T-helper 17 cell (primary cell): ENCODE results near the gene UBD. TPM values are rescaled to one million over a fixed set of nuclear protein-coding genes. Genes with fewer than 3 reads are reported as not detected.

Experiments used
- ATAC-seq: fragments of 150-1000 bp; cut with Tn5 transposase; 2 replicates; pipeline ENCODE4 v1.10.0; 2021; ENCODE audit warnings: mild to moderate bottlenecking, moderate library complexity
- DNase-seq, 3 donors: peaks; one replicate each; pipeline versions ENCODE4 v3.0.0 to v3.0.0-alpha.2; 2020 to 2021
- H3K9me3 ChIP-seq: one replicate; pipeline ENCODE4 v1.7.0; 2013; ENCODE audit warnings: low read length, mild to moderate bottlenecking; ENCODE audit not compliant: control insufficient read depth, poor library complexity, severe bottlenecking
- H3K27ac Mint-ChIP-seq: one replicate; pipeline ENCODE4 v1.8.0; 2022; ENCODE audit warnings: mild to moderate bottlenecking, moderate library complexity, mixed read lengths
- H3K27me3 Mint-ChIP-seq: one replicate; pipeline ENCODE4 v1.8.0; 2022; ENCODE audit warnings: mixed read lengths
- H3K36me3 Mint-ChIP-seq: one replicate; pipeline ENCODE4 v1.8.0; 2022; ENCODE audit warnings: low read depth, mixed read lengths
- H3K4me1 Mint-ChIP-seq: one replicate; pipeline ENCODE4 v1.8.0; 2022; ENCODE audit warnings: mild to moderate bottlenecking, mixed read lengths
- H3K4me3 Mint-ChIP-seq: one replicate; pipeline ENCODE4 v1.8.0; 2022; ENCODE audit warnings: mild to moderate bottlenecking, moderate library complexity, mixed read lengths
- total RNA-seq, 4 donors: library from RNA in 2 of 4; stranded (reverse) in 2 of 4; gene quantifications; one replicate each; pipeline ENCODE4 v1.2.3 and lab custom pipeline; 2022 to 2026

Gene UBD
- total RNA-seq, 2 donors from 2014 or later, result not detected

GRCh38 chr6:29584821-29585220 lies 25.3 kb upstream of the UBD start, which contains the start of gene OR2H2:
OR2H2 (plus strand) TSS chr6:29585121; CDS start chr6:29587945, 2,824 bp downstream.
- ATAC-seq (no peak), DNase-seq (no peak)
- H3K36me3 Mint-ChIP-seq, result peaks cover 3% of the 10 kb centered on the region
- H3K9me3 ChIP-seq, result no peaks in the 10 kb centered on the region
- no peak within 1 kb of the TSS for H3K4me3 Mint-ChIP-seq
- peaks cover 59% of the 10 kb centered on the region for H3K27me3 Mint-ChIP-seq
- H3K27ac Mint-ChIP-seq, result no peak within 1 kb of the TSS
- peaks cover 7% of the 10 kb centered on the region for H3K4me1 Mint-ChIP-seq

DNA sequence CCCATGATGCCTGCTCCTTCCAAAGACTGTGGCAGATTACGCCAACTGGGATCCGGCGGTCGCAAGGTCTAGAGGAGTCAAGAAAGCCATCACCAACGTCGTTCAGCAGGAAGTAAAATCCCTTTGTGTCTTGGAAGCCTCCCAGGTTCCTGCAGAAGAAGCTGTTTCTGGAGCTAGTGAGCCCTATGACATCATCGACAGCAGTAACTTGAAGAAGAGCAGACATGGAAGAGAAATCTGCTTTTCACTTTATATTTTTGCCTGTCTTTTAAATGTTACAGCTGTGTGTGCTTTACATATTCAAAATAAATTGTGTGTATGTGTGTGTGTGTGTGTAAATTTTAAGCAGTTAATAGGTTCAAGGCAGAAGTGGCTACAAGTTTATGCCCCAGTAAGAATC lies 18.0 kb upstream of the UBD start:
- DNase-seq, result no peak
- H3K27me3 Mint-ChIP-seq, result peaks cover 62% of the 10 kb centered on the region
- H3K9me3 ChIP-seq, result no peaks in the 10 kb centered on the region
- peaks cover 3% of the 10 kb centered on the region for H3K36me3 Mint-ChIP-seq
- peaks cover 9% of the 10 kb centered on the region for H3K4me1 Mint-ChIP-seq
- ATAC-seq, result no peak
- H3K27ac Mint-ChIP-seq, result no peak overlapping the region
- H3K4me3 Mint-ChIP-seq, result no peak overlapping the region

- Mint-ChIP-seq H3K27me3 (peaks cover 73% of the 10 kb centered on the region), H3K27ac (no peak overlapping the region)
- no peaks in the 10 kb centered on the region for H3K9me3 ChIP-seq
These were observed 16.5 kb upstream of the UBD start for GRCh38 chr6:29576056-29576455.

DNA sequence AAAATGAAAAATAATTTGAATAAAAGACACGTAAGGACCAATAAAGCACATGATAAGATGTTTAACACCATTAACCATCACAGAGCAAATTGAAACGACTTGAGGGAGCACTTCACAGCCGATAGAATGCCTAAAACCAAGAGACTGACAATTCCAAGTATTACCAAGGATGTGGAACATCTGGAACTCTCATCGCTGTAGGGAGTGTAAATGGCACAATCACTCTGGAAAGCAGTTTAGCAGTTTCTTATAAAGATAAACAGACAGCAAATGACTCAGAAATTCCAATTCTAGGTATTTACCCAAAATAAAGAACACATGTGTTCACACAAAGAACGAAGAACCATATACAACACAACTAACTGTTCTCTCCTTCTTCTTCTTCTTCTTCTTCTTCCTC lies 8.5 kb upstream of the UBD start:
- Mint-ChIP-seq H3K36me3 (no peaks in the 10 kb centered on the region), H3K27ac (no peak overlapping the region), H3K4me1 (peaks cover 4% of the 10 kb centered on the region), H3K4me3 (no peak overlapping the region), H3K27me3 (peaks cover 58% of the 10 kb centered on the region)
- no peak for ATAC-seq
- H3K9me3 ChIP-seq, result no peaks in the 10 kb centered on the region
- DNase-seq, result no peak

More at GRCh38 chr6:29576056-29576455, 16.5 kb upstream of the UBD start:
- Mint-ChIP-seq H3K4me1 (peaks cover 9% of the 10 kb centered on the region), H3K4me3 (no peak overlapping the region), H3K36me3 (peaks cover 3% of the 10 kb centered on the region)
- DNase-seq (no peak), ATAC-seq (no peak)

DNA sequence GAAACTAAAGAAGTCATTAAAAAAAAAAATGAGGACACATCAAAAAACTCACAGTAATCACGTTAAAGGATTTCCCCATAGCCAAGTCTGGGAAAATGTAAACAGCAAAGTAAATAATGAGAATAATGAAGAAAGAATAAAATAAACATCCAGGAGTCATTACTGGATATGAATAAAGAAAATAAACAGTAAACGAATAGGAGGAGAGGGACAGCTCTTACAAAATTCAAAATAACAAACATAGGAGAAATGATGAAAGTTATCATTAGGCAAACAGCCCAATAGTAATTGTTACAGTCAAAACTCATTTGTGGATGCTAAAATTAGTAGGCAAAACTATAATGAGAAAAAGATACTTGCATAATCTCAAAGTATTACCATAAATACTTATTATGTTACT lies 8.0 kb upstream of the UBD start:
- Mint-ChIP-seq H3K27ac (no peak overlapping the region), H3K4me1 (peaks cover 4% of the 10 kb centered on the region), H3K36me3 (no peaks in the 10 kb centered on the region), H3K27me3 (peaks cover 62% of the 10 kb centered on the region), H3K4me3 (no peak overlapping the region)
- ATAC-seq (no peak), DNase-seq (no peak)
- no peaks in the 10 kb centered on the region for H3K9me3 ChIP-seq

DNA sequence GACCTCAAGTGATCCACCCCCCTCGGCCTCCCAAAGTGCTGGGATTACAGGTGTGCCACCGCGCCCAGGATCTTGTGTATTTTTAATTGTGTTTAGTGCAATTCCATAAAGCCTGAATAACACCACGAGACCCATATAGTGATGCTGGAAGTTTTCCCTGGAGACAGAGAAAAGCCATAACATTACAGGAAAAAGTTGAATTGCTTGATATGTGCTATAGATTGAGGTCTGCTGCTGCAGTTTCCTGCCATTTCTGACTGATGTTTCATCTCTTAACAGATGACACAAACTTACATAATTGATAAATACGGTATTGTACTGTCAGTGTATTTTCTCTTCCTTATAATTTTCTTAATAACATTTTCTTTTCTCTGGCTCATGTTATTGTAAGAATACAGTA lies 7.3 kb upstream of the UBD start:
- H3K27me3 Mint-ChIP-seq, result peaks cover 57% of the 10 kb centered on the region
- H3K9me3 ChIP-seq, result no peaks in the 10 kb centered on the region
- peaks cover 4% of the 10 kb centered on the region for H3K4me1 Mint-ChIP-seq
- H3K27ac Mint-ChIP-seq, result no peak overlapping the region
- ATAC-seq (no peak), DNase-seq (no peak)
- no peak overlapping the region for H3K4me3 Mint-ChIP-seq
- no peaks in the 10 kb centered on the region for H3K36me3 Mint-ChIP-seq

DNA sequence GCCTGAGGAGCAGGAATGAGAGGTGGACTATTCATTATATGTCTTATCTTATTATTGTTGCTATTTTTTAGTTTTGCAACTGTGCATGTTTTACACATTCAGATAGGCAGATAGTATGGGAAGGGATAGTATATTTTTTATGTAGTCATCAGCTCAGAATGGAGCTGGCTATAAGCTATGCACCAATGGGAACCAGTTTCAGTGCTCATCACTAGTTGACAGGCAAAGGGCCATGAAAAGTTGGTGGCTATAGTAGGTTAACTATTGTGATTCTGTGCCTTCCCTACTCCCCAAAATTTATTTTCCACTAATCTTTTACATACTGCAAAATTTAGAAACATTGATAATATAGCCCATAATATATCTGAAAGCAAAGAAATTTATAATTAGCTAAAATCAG lies 5.3 kb upstream of the UBD start:
- DNase-seq, result no peak
- Mint-ChIP-seq H3K4me3 (no peak overlapping the region), H3K4me1 (peaks cover 4% of the 10 kb centered on the region), H3K27me3 (peaks cover 57% of the 10 kb centered on the region), H3K27ac (no peak overlapping the region), H3K36me3 (no peaks in the 10 kb centered on the region)
- ATAC-seq, result no peak
- no peaks in the 10 kb centered on the region for H3K9me3 ChIP-seq

GRCh38 chr6:29563435-29563965 lies 4.0 kb upstream of the UBD start:
- DNase-seq (no peak), ATAC-seq (no peak)
- no peaks in the 10 kb centered on the region for H3K9me3 ChIP-seq
- Mint-ChIP-seq H3K27ac (no peak overlapping the region), H3K36me3 (no peaks in the 10 kb centered on the region), H3K4me3 (no peak overlapping the region), H3K27me3 (peaks cover 69% of the 10 kb centered on the region), H3K4me1 (peaks cover 7% of the 10 kb centered on the region)

- Mint-ChIP-seq H3K4me1 (peaks cover 7% of the 10 kb centered on the region), H3K36me3 (no peaks in the 10 kb centered on the region), H3K27ac (no peak overlapping the region), H3K4me3 (no peak overlapping the region), H3K27me3 (peaks cover 68% of the 10 kb centered on the region)
- no peak for ATAC-seq
- H3K9me3 ChIP-seq, result no peaks in the 10 kb centered on the region
- no peak for DNase-seq
These were observed 2.2 kb upstream of the UBD start for GRCh38 chr6:29561606-29562181.

- Mint-ChIP-seq H3K4me3 (no peak overlapping the region), H3K27ac (no peak overlapping the region), H3K27me3 (peaks cover 70% of the 10 kb centered on the region), H3K4me1 (peaks cover 7% of the 10 kb centered on the region), H3K36me3 (no peaks in the 10 kb centered on the region)
- H3K9me3 ChIP-seq, result no peaks in the 10 kb centered on the region
- DNase-seq, result no peak
- ATAC-seq, result no peak
These were observed 1.6 kb upstream of the UBD start for GRCh38 chr6:29561091-29561490.

DNA sequence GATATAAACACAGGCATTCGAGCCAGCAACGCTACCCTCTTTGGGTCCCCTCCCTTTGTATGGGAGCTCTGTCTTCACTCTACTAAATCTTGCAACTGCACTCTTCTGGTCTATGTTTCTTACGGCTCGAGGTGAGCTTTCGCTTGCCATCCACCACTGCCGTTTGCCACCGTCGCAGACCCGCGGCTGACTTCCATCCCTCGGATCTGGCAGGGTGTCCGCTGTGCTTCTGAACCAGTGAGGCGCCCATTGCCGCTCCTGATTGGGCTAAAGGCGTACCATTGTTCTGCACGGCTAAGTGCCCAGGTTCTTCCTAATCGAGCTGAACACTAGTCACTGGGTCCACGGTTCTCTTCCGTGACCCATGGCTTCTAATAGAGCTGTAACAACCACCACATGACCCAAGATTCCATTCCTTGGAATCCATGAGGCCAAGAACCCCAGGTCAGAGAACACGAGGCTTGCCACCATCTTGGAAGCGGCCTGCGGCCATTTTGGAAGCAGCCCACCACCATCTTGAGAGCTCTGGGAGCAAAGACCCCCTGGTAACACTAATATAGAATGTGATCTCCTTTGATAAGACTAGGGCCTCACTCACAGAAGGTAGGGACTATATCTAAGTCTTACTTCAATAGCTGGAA lies 973 bp downstream of the UBD start:
- peaks cover 83% of the 10 kb centered on the region for H3K27me3 Mint-ChIP-seq
- no peak for DNase-seq
- H3K36me3 Mint-ChIP-seq, result no peaks in the 10 kb centered on the region
- H3K4me1 Mint-ChIP-seq, result peaks cover 18% of the 10 kb centered on the region
- no peak for ATAC-seq
- H3K9me3 ChIP-seq, result no peaks in the 10 kb centered on the region
- no peak overlapping the region for H3K27ac Mint-ChIP-seq
- H3K4me3 Mint-ChIP-seq, result no peak overlapping the region

DNA sequence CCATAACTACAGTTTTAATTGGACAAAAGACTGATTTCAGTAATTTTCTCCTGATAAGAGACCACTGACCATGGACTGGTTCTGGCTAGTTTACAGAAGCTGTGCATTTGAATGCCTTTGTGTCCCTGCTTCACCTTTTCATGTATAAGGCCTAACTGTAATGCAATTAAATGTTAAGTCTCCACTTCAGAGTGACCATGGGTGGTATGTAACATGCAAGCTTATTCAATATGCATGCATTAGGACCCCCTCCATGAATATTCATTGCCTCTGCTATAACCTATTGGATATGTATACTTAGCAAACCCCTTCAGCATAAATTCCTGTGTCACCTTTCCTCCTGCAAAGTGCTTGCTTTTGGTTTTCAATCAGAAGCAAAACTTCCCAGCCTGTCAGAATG lies 2.2 kb downstream of the UBD start:
- no peaks in the 10 kb centered on the region for H3K9me3 ChIP-seq
- Mint-ChIP-seq H3K27me3 (peaks cover 78% of the 10 kb centered on the region), H3K4me3 (no peak overlapping the region), H3K36me3 (no peaks in the 10 kb centered on the region), H3K4me1 (peaks cover 21% of the 10 kb centered on the region), H3K27ac (no peak overlapping the region)
- DNase-seq (no peak), ATAC-seq (no peak)

- ATAC-seq (no peak), DNase-seq (no peak)
- Mint-ChIP-seq H3K36me3 (no peaks in the 10 kb centered on the region), H3K27ac (no peak overlapping the region), H3K4me1 (peaks cover 21% of the 10 kb centered on the region), H3K27me3 (peaks cover 71% of the 10 kb centered on the region), H3K4me3 (no peak overlapping the region)
- no peaks in the 10 kb centered on the region for H3K9me3 ChIP-seq
These were observed 4.8 kb downstream of the UBD start for GRCh38 chr6:29554764-29555163.
